NCI-H446 (cell line): ENCODE data around the gene PANK2.
"Not testable (repeated sequence)": the region's sequence is repeated elsewhere in the genome, so short reads cannot be mapped to it uniquely, and the experiment has no call there.

Experiments used
- DNase-seq, 2 experiments: peaks; one replicate each; lab custom pipeline; 2025; lab: John Stamatoyannopoulos, UW

Gene PANK2

GRCh38 chr20:3927486-3928291 lies 38.5 kb downstream of the PANK2 start:
- peak; percentile 22 to 72 for DNase-seq

GRCh38 chr20:3929713-3930060 lies 40.5 kb downstream of the PANK2 start:
- no peak for DNase-seq

DNA sequence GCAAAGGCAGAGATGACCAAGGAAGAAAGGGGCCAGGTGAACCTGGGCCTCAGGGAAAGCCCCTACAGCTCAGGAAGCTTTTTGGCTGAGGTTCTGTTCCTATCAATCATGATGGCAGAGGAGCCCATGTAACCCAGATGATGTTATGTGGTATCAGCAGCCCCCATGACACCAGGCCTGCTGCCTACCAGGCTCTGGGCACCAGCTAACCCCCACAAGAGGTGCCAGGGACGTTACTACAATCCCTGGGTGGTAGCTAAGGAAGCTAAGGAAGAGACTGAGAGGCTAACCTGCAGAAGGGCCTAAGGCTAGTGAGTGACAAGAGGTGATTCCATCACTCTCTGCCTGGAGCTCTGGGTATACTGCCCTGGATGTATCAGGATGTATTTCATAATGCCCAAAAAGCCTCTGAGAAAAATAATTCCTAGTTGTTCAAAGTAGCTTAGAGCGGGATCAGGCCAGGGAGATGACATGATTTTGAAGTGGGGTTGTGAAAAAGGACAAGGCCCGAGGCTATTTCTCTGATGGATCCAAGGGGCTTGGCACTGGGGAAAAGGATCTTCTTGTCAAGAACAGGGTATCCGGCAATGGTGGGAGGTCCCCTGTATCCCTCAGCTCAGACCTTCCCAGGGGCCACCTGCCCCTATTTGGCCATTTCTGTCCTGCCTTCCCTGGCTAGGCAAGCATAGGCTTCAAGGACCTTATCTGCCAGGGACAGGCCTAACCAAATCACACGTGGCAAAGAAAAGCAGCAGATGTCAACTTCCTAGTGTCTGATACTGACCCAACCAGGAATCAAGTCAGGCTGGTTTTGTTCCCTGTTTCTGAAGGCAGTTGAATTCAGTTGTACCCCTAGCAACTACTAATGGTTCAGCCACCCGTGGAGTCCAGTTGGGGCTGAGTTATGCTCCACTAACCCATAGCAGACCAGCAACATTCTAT lies 41.3 kb downstream of the PANK2 start:
- DNase-seq = no peak

- DNase-seq = no peak
Measured at GRCh38 chr20:3931664-3932063, 42.5 kb downstream of the PANK2 start.

- no peak for DNase-seq
Measured at GRCh38 chr20:3932277-3932676, 43.1 kb downstream of the PANK2 start.

DNA sequence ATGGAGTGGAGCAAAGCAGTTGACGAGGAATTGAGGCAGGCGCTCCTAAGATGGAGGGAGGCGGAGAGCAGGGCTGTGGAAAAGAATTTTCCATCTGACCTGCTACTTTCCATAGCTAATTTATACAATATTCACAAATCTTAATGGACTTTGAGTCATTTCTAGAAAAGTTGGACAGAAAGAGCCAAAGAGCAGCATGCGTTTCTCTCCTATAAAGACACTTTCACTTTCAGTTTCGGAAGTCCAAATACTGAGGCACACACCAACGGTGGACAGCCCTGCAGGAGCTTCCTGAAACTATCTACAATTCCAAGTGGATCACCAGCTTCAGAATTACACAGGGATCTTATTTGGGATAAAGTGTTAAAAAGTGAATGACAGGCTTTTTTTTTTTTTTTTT lies 43.5 kb downstream of the PANK2 start:
- DNase-seq = no peak

DNA sequence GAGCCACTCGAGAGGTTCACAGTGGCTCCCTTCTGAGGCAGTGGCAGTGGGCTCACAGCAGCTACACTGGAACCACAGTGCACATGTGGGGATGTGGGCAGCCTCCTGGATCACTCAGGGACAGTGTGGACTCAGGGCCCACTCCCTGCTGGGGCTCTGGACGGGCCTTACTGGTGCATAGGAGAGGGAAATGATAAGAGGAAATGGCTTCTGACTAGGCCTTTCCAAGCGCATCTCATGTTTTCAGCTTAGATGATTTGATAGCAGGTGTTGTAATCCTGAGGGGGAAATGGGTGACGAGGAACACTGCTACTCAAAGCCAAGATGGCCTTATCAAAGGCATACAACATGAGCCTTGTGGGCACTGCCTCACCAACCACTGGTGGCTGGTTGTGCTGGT lies 44.0 kb downstream of the PANK2 start:
- no peak for DNase-seq

GRCh38 chr20:3934624-3935023 lies 45.4 kb downstream of the PANK2 start:
- DNase-seq = peak in 1 of 2 experiments; percentile 51

- DNase-seq = peak; percentile 67 to 91
Measured at GRCh38 chr20:3935295-3935955, 46.2 kb downstream of the PANK2 start.

DNA sequence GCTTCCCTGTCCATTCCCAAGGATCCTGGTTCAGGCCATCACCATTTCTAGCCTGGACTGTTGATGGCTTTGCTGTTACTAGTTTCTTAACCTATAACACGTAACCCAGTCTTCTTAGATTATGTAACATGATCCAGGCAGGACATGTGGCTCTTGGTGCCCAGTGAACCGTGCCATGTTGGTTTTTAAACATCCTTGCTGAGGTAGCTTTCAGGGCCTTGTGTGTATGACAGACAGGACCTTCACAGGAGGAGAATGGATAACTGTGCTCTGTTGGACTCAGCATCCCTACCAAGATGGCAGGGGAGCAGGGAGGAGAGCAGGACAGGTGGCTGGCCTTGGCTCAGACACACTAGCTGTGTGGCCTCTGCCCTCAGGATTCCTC lies 46.8 kb downstream of the PANK2 start:
- DNase-seq = peak in 1 of 2 experiments; percentile 38

GRCh38 chr20:3937618-3938017 lies 48.4 kb downstream of the PANK2 start:
- no peak for DNase-seq

- no peak for DNase-seq
Measured at GRCh38 chr20:3940905-3941304, 51.7 kb downstream of the PANK2 start.

GRCh38 chr20:3946666-3947065 lies 57.5 kb downstream of the PANK2 start:
- DNase-seq = not testable (repeated sequence)

GRCh38 chr20:3964719-3965118 lies 75.5 kb downstream of the PANK2 start:
- no peak for DNase-seq

- DNase-seq = no peak
Measured at GRCh38 chr20:3966571-3966970, 77.4 kb downstream of the PANK2 start.

- no peak for DNase-seq
Measured at GRCh38 chr20:3970016-3970415, 80.8 kb downstream of the PANK2 start.

DNA sequence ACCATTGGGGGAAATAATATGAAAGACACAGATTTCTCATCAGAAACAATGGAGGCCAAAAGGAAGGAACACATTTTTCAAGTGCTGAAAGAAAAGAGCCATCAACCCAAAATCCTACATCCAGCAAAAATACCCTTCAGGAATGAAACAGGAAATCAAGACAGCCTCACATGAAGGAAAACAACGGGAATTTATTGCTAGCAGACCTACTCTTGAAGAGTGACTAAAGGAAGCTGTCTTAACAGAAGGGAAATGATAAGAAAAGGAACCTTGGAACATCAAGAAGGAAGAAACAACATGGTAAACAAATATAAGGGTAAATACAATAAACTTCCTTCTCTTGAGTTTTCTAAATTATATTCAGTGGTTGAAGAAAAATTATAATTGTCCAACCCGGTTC lies 82.0 kb downstream of the PANK2 start:
- no peak for DNase-seq

DNA sequence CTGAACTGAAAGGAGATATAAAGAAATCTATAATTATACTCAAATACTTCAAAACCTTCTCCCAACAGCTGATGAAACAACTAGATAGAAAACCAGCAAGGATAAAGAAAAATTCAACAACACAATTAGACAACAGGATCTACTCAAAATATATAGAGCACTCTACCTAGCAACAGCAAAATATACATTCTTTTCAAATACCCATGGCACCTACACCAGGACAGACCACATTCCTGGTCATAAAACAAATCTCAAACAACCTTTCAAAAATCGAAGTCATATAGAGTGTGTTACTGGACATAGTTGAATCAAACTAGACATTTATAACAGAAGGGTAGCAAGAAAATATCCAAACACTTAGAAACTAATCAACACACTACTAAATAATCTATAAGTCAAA lies 83.0 kb downstream of the PANK2 start:
- no peak for DNase-seq

DNA sequence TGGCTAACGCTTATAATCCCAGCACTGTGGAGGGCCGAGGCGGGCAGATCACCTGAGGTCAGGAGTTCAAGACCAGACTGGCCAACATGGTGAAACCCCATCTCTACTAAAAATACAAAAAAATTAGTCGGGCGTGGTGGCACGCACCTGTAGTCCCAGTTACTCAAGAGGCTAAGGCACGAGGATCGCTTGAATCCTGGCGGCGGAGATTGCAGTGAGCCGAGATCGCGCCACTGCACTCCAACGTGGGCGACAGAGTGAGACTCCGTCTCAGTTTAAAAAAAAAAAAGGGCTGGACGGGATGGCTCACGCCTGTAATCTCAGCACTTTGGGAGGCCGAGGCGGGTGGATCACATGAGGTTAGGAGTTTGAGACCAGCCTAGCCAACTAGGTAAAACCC lies 83.4 kb downstream of the PANK2 start:
- not testable (repeated sequence) for DNase-seq

DNA sequence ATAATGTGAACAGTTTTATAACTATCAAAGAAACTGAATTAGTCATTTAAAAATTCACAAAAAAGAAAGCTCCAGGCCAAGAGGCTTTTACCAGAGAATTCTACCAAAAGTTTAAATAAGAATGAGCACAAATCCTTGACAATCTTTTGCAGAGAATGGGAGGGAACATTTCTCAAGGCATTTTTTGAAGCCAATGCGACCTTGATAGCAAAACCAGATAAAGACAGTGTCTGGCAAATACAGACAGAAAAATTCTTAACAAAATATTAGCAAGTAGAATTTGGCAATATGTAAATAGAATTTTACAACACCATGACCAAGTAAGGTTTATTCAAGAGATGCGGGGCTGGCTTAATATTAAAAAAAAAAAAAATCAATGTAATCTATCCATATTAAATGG lies 84.5 kb downstream of the PANK2 start:
- no peak for DNase-seq

GRCh38 chr20:3976511-3976910 lies 87.3 kb downstream of the PANK2 start:
- DNase-seq = no peak
